Suppressor macrophage treated with lipopolysaccharide for 4 hours (primary cell): ENCODE results near the gene PTPN2.
"Not testable (repeated sequence)": the region's sequence is repeated elsewhere in the genome, so short reads cannot be mapped to it uniquely, and the experiment has no call there.

Source experiments
- DNase-seq: peaks from one replicate; pipeline ENCODE4 v3.0.0-alpha.2; 2020

PTPN2 gene

DNA sequence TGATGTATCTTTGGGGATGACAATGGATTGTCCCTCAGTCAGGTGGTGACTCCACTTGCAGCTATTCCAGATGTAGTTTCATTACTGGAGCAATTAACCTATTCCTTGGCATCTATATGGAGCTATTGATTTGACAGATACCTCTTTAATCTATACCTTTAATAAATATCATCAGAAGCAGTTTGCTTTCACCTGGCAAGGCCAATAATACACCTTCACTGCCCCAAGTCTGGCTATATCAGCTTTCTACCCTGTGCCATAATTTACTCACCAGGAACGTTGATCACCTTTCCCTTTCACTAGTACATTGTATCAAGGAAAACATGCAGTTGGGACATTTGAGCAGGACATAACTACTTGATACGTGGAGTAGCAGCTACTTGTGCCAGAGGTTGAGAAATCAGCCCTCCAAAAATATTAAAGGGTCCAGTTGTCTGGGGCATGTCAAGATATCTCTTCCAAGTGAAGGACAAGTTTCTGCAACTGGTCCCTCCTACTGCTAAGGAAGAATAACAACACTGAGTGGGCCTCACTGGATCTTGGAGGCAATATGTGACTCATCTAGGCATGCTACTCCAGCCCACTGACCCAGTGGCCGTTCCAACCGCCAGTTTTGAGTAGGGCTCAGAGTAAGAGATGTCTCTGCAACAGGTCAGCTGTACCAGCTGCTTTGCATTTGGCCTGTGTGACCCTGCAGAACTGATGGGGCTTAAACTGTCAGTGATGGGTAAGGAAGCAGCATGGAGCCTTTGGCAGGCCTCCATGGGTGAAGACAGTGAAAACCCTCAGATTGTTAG, 114.2 kb downstream of the PTPN2 start:
- no peak for DNase-seq

DNA sequence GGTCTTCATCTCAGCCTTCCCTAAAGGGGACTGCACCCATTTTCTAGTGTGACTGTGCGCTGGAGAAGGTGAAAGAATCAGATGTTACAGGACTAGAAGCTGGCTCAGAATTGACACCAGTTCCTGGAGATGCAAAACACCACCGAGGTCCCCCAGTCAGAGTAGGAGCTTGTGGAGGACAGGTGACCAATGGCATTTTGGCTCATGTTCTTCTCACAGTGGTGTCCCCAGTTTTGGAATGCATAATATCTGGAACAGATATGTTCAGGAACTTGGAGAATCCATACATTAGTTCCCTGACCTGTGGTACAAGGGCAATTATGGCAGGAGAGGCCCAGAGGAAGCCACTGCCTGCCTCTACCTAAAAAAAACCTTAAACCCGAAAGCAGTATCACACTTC, 114.9 kb downstream of the PTPN2 start:
- no peak for DNase-seq

DNA sequence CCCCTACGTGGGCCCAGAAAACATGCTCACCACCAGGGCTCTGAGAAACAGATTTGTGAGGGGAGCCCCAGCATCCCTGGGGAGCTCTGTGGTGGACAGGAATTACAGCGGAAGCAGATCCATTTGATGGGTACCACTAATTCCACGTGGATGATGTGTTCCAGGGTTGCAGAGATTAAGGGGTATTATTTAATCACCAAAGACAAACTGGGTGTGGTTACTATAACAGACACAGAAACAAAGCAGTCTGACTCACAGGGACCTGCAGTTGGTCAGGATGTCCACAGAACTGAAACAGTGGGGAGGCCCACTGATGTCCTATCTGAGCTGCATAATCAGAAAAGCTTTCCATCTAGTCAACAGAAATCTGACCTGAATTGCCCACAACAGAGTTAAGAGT, 115.4 kb downstream of the PTPN2 start:
- no peak for DNase-seq

- no peak for DNase-seq
These were observed 116.4 kb downstream of the PTPN2 start for GRCh38 chr18:12767580-12768155.

- no peak for DNase-seq
These were observed 117.0 kb downstream of the PTPN2 start for GRCh38 chr18:12766986-12767433.

DNA sequence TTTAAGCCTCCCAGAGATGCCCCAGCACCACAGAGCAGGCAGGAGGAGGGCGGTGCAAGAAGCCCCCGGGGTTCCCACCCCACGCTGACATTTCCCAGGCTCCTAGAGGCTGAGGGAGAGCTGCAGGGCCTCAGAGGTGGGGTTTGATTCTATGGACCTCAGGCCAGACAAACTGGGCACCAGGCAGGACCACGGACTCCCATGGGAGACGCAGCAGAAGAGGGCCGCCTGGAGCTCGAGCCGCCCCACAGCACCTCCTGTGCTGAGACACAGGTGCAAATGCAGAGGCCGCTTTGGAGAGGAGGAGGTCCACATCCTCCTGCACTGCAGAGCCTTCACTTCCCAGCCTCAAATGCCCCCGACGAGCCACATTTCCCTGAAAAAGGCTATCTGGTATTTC, 118.5 kb downstream of the PTPN2 start:
- DNase-seq = no peak

DNA sequence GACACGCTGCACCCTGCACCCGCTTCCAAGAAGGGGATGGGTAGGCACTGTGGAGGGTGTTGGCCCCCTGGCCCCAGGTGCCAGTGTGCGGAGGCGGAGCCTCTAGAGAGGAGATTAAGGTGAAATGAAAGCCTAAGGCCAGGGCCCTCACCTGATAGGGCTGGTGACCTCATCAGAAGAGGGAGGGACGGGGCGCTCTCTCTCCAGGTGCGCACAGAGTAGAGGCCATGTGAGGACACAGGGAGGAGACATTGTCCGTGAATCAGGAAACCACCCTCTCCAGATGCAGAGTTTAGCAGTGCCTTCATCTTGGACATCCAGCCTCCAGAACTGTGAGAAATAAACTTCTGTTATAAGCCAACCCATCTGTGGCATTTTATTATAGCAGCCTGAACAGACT, 118.9 kb downstream of the PTPN2 start:
- DNase-seq = no peak

DNA sequence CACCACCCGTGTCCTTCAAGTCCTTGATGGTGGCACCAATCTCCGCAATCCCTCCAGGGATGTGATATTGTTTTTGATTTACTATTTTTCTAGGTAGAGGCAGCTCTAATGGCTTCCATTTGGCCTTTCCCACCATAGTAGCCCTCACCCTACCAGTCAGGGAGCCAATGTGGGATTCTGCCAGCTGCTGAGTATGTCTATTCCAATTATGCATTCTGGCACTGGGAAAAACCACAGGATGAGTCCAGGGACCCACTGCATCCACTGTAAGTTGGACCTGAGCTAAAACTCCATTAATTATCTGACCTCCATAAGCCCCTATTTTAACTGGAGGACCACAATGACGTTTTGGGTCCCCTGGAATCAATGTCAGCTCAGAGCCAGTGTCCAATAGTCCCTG, 125.5 kb downstream of the PTPN2 start:
- DNase-seq = not testable (repeated sequence)

GRCh38 chr18:12756619-12757239, 127.3 kb downstream of the PTPN2 start:
- DNase-seq = not testable (repeated sequence)

DNA sequence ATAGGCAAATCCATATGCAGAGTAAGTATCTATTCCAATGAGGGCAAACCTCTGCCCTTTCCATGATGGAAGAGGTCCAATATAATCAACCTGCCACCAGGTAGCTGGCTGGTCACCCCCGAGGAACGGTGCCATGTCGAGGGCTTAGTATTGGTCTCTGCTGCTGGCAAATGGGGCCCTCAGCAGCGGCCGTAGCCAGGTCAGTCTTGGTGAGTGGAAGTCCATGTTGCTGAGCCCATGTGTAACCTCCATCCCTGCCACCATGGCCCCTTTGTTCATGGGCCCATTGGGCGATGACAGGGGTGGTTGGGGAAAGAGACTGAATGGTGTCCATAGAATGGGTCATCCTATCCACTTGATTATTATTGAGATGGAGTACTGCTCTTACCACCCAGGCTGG, 128.4 kb downstream of the PTPN2 start:
- DNase-seq = not testable (repeated sequence)

GRCh38 chr18:12754511-12754910, 129.5 kb downstream of the PTPN2 start:
- DNase-seq = no peak

DNA sequence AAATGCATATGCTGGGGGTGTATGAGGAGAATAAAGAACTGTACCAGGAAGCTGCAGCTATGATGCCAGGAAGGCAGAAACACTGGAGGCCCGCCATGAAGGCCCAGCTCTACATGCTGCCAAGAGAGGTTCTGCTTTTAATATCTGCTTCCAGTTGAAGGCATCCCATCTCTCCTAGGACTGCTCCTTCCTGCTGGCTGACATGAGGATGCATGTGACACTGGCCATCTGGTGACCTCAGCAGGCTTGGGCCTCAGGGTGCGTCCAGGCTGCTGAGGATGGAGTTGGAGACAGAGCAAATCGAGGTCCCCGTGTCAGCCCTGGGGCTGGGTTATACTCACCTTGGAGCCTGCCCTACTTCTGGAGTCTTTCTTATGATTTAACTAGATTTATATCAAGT, 132.1 kb downstream of the PTPN2 start:
- no peak for DNase-seq

GRCh38 chr18:12751503-12751884, 132.5 kb downstream of the PTPN2 start:
- DNase-seq = no peak

GRCh38 chr18:12750715-12751502, 133.1 kb downstream of the PTPN2 start:
- DNase-seq = no peak

DNA sequence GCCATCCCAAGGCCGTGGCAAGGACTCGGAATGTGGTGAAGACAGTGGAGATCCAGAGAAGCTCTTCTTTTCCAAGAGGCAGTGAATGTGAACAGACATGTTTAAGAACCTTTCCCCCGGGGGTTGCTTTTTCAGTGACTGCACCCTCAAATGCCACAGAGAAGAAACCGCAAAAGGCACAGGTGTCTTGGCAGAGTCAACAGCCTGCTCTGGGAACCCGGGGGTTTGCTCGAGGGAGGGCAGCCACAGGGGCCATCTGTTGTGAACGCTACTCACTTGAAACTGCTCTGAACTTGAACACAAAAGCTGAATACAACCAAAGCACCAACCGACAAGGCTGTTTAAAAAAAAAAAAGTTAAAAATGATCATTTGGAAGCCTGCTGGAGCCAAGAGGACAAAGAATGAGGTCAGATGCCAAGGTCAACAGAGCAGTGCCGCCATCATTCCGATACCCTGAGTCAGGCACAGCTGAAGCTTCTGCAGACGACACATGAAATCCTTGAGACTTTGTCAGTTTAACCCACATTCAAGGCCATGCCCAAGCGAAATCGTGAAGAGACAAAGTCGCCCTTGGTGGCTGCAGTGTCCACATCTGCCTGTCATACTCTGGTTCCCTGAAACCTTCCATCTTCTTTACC, 133.8 kb downstream of the PTPN2 start:
- DNase-seq = no peak

- DNase-seq = no peak
These were observed 134.9 kb downstream of the PTPN2 start for GRCh38 chr18:12749121-12749520.

GRCh38 chr18:12748671-12749070, 135.4 kb downstream of the PTPN2 start:
- no peak for DNase-seq

GRCh38 chr18:12747530-12748315, 136.3 kb downstream of the PTPN2 start:
- no peak for DNase-seq

- no peak for DNase-seq
These were observed 138.8 kb downstream of the PTPN2 start for GRCh38 chr18:12745095-12745795.

DNA sequence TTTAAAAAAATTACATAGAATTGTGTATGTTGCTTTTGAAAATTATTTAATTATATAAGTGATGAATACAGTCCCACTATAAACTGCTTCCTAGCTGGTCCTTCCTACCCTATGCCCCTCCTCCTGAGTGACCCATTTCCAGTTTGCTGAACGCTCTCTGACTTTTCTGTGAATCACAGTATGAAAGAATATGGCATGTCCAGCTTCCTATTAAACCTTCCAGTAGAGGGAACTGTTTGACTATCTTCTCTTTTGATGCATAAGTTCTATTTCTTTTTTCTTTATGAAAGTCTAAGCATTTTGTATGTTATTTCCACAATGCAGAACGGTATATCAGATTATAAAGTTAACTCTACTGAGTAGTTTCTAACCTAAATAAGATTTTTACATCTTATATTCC, 139.9 kb downstream of the PTPN2 start:
- peak; percentile 77 for DNase-seq

- DNase-seq = peak; percentile 43
These were observed 141.6 kb downstream of the PTPN2 start for GRCh38 chr18:12742453-12742852.
